DMS79 treated with DMSO at 0.1 percent for 48 hours (cell line): Measurements from ENCODE around the gene VPS29.

Source experiments
- DNase-seq: peaks from one replicate; lab custom pipeline; 2025; lab: John Stamatoyannopoulos, UW

VPS29 gene

GRCh38 chr12:110444455-110444854 is 57.5 kb downstream of the VPS29 start:
- DNase-seq = no peak
